Right lobe of liver (tissue), 6 donors: ENCODE results near the gene CALU. TPM values are rescaled to one million over a fixed set of nuclear protein-coding genes. Genes with fewer than 3 reads are reported as not detected.

Experiments
- ATAC-seq, 4 donors: fragments of 200-7000 bp; cut with Tn5 transposase; one replicate each; pipeline ENCODE4 v1.9.1; 2020; ENCODE audit warnings: mild to moderate bottlenecking in 4 of 4, moderate library complexity in 4 of 4
- DNase-seq, 3 donors: peaks; one replicate each; pipeline ENCODE4 v3.0.0-alpha.2; 2020
- H3K27ac ChIP-seq, 3 donors: fragments of 200-600 bp; one replicate each; pipeline ENCODE4 v1.8.0; 2022
- H3K27me3 ChIP-seq, 2 donors: fragments of 200-600 bp; one replicate each; pipeline ENCODE4 v1.8.0; 2022
- H3K36me3 ChIP-seq, 4 donors: fragments of 200-600 bp; sonication (generic) in 1 of 4; one replicate each; pipeline versions ENCODE4 v1.5.1 to v1.8.0; 2017 to 2022; ENCODE audit warnings: control low read depth in 1 of 4
- H3K4me1 ChIP-seq, 4 donors: fragments of 200-600 bp; sonication (generic) in 1 of 4; one replicate each; pipeline versions ENCODE4 v1.5.1 to v1.8.0; 2017 to 2022; ENCODE audit warnings: control low read depth in 1 of 4
- H3K4me3 ChIP-seq, 3 donors: fragments of 200-600 bp; one replicate each; pipeline ENCODE4 v1.8.0; 2022
- H3K9me3 ChIP-seq, 4 donors: fragments of 200-600 bp; sonication (generic) in 1 of 4; one replicate each; pipeline versions ENCODE4 v1.5.1 to v1.8.0; 2017 to 2022; ENCODE audit warnings: control low read depth in 1 of 4
- POLR2A ChIP-seq: fragments of 450-650 bp; IDR thresholded peaks from one replicate; pipeline ENCODE4 v1.6.1; 2017; ENCODE audit warnings: antibody characterized with exemption, mild to moderate bottlenecking
- WGBS: methylation state at CpG from one replicate; pipeline ENCODE4 v1.1.6; 2018; ENCODE audit warnings: low coverage, low lambda C conversion rate; ENCODE audit not compliant: insufficient coverage; ENCODE audit errors: missing lambda C conversion rate; 5-methylcytosine and 5-hydroxymethylcytosine counted together
- intact Hi-C, 2 donors: fragments of 100-400 bp; cut with DNase I; formaldehyde crosslinking; loops; one replicate each; pipeline versions ENCODE4 v1.11.2 to v1.14.1; 2022
- total RNA-seq, 6 experiments: library from RNA; depleted of rRNA in 2 of 6; stranded (reverse); fragments of >200 nt in 2 of 6; fragmentation: NEBNext Ultra II Directional in 3 of 6; extraction: Animal tissue kit (Norgen Biotek cat#: 25700) in 3 of 6; gene quantifications; one replicate each; pipeline versions ENCODE4 v1.1.0 to v1.2.4, GENCODE V29; 2016 to 2023
- TF ChIP-seq, protein P1 (sequence below), 4 donors: fragments of 200-600 bp in 3 of 4; fragments of 450-650 bp in 1 of 4; IDR thresholded peaks; one replicate each; pipeline versions ENCODE4 v1.5.1 to v1.8.0; 2016 to 2022; ENCODE audit warnings: antibody characterized with exemption in 4 of 4, mild to moderate bottlenecking in 2 of 4
- donor health status: DM: no; HTN: yes; CAD: no.
- donor health status: DM: no; HTN: no; CAD: no.
- donor health status: DM: no; HTN: no; CAD: no.
- donor health status: DM: no; HTN: yes; CAD: no.
- donor health status: DM: no; HTN: yes; CAD: no.

The CALU gene
- total RNA-seq, 6 experiments from 2014 or later = 25.4 to 48.3 (median 42.1) TPM

DNA sequence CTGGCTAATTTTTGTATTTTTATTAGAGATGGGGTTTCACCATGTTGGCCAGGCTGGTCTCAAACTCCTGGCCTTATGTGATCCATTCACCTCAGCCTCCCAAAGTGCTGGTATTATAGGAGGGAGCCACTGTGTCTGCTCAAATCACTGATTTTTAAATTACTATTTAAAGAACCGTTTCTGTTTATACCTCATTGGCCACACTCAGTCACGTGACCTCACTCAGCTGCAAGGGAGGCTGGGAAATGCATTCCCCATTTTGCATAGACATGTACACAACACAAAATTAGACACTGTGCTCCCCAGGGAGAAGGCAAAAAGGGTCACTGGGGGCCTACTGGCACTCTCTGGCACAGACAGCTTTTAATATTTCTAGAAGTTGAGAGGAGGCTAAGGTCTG is 13.6 kb upstream of the CALU start:
- 92% methylated on average over 2 of the region's 2 CpGs for WGBS

DNA sequence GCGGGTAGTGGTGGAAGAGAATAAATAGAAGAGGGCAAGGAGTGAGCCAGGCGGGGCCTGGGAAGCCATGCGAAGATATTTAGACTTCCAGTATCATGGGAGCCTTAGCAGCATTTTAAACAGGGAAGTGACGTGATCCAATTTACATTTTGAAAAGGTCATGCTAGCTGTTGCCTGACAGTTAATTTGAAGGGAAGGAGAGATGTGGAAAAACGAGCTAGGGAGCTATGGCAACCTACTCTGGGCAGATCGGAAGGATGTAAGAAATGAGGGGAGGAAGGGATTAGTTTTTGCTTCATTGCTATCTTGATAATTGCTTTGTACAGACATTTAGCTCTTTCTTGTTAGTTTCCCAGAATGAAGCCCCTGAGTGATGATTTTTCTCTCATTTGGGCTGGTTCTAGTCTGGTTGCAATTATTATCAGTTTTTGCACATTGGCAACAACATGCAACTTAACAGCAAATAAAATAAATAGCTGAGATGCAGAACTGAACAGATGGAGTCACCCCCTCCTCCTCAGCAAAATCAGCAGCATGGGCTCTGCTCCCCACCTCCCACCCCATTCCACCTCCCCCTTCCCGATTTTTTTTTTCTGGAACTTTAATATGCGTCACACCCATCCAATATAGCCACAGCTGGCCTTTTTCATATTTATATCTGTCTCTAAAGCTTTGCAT is 13.0 kb upstream of the CALU start:
- H3K27me3 ChIP-seq = no peaks in the 10 kb centered on the region
- ATAC-seq = no peak
- H3K9me3 ChIP-seq = no peaks in the 10 kb centered on the region
- intact Hi-C loops = no loop called here
- H3K36me3 ChIP-seq = no peaks in the 10 kb centered on the region
- no peak overlapping the region for H3K27ac ChIP-seq
- 83% methylated on average over 8 of the region's 8 CpGs for WGBS
- no peaks in the 10 kb centered on the region for H3K4me1 ChIP-seq
- H3K4me3 ChIP-seq = no peak overlapping the region
- no peak for DNase-seq
- TF ChIP-seq, protein P1, sequence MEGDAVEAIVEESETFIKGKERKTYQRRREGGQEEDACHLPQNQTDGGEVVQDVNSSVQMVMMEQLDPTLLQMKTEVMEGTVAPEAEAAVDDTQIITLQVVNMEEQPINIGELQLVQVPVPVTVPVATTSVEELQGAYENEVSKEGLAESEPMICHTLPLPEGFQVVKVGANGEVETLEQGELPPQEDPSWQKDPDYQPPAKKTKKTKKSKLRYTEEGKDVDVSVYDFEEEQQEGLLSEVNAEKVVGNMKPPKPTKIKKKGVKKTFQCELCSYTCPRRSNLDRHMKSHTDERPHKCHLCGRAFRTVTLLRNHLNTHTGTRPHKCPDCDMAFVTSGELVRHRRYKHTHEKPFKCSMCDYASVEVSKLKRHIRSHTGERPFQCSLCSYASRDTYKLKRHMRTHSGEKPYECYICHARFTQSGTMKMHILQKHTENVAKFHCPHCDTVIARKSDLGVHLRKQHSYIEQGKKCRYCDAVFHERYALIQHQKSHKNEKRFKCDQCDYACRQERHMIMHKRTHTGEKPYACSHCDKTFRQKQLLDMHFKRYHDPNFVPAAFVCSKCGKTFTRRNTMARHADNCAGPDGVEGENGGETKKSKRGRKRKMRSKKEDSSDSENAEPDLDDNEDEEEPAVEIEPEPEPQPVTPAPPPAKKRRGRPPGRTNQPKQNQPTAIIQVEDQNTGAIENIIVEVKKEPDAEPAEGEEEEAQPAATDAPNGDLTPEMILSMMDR (IDR thresholded peaks at IDR 0.05) = no peak
- no peak for TF ChIP-seq POLR2A

More for the DNA sequence above, 13.6 kb upstream of the CALU start:
- Histone ChIP-seq H3K27me3 (no peaks in the 10 kb centered on the region), H3K36me3 (no peaks in the 10 kb centered on the region), H3K4me3 (no peak overlapping the region), H3K4me1 (no peaks in the 10 kb centered on the region), H3K9me3 (no peaks in the 10 kb centered on the region), H3K27ac (no peak overlapping the region)
- DNase-seq (no peak), ATAC-seq (no peak)
- TF ChIP-seq POLR2A = no peak
- TF ChIP-seq, protein P1 (IDR thresholded peaks at IDR 0.05) = no peak
- intact Hi-C loops = no loop called here

DNA sequence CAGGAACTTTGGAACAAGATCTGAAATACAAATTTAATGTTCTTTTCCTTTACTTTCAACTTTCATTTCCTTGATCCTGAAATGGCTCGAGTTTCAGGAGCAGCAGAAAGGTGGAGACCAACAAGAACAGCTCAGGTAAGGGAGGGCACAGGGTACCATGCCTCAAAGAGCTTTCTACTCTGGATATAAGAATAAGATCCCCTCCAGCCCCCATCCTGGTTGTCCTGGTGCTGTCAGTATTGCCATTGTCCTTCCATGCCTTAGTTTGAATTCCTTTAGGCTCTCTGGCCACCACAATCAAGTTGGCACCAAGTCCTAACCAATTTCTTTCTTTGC is 12.5 kb upstream of the CALU start:
- H3K4me1 ChIP-seq = no peaks in the 10 kb centered on the region
- no peak overlapping the region for H3K27ac ChIP-seq
- intact Hi-C loops = no loop called here
- DNase-seq (no peak), ATAC-seq (no peak)
- no peak for TF ChIP-seq POLR2A
- TF ChIP-seq, protein P1 (IDR thresholded peaks at IDR 0.05) = no peak
- 30% methylated on average over 1 of the region's 1 CpG for whole genome bisulfite sequencing
- H3K4me3 ChIP-seq = no peak overlapping the region
- H3K27me3 ChIP-seq = no peaks in the 10 kb centered on the region
- H3K36me3 ChIP-seq = no peaks in the 10 kb centered on the region
- H3K9me3 ChIP-seq = no peaks in the 10 kb centered on the region

DNA sequence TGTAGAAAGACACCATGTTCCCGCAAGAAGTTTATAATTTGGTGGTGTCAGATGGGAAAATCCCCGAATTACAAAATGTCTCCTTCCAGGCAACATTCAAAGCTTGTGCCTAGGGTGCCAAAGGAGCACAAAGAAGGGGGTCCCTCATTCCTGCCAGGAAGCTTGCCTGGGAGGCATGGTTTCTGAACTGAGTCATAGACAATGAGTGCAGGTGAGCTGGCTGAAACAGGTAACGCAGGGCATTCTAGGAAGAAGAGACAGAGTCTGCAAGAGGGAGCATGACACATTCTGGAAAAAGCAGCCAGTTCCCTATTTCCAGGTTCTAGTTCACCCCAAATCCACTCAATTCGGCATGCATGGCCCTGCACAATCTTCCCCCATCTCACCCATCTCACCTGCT is 11.9 kb upstream of the CALU start:
- DNase-seq (no peak), ATAC-seq (no peak)
- WGBS = 72% methylated on average over 3 of the region's 4 CpGs
- Histone ChIP-seq H3K27ac (no peak overlapping the region), H3K4me1 (no peaks in the 10 kb centered on the region), H3K36me3 (no peaks in the 10 kb centered on the region), H3K27me3 (no peaks in the 10 kb centered on the region), H3K9me3 (no peaks in the 10 kb centered on the region), H3K4me3 (no peak overlapping the region)
- TF ChIP-seq POLR2A = no peak
- intact Hi-C loops = no loop called here

DNA sequence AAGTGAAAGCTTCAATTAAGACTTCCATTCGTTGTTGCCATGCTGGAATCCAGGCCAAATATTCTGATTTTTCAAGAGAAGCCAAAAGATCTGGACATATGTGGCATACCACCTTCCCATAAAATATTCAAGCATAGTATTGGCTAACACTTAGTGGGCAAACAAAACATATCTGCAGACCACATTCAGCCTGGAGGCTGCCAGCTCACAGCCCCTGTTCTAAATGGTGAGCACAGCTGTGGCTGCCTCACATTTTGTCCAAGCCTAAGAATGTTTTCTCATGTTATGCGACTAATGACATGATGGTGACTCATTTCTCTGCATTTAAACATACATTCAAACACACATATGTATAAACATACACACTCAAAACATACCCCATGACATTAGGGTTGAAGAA is 10.6 kb upstream of the CALU start:
- TF ChIP-seq POLR2A = no peak
- Histone ChIP-seq H3K36me3 (no peaks in the 10 kb centered on the region), H3K4me1 (no peaks in the 10 kb centered on the region), H3K27me3 (no peaks in the 10 kb centered on the region), H3K27ac (no peak overlapping the region), H3K4me3 (no peak overlapping the region), H3K9me3 (no peaks in the 10 kb centered on the region)
- ATAC-seq = no peak
- WGBS = 52% methylated on average over 2 of the region's 2 CpGs
- intact Hi-C loops = no loop called here
- DNase-seq = no peak

DNA sequence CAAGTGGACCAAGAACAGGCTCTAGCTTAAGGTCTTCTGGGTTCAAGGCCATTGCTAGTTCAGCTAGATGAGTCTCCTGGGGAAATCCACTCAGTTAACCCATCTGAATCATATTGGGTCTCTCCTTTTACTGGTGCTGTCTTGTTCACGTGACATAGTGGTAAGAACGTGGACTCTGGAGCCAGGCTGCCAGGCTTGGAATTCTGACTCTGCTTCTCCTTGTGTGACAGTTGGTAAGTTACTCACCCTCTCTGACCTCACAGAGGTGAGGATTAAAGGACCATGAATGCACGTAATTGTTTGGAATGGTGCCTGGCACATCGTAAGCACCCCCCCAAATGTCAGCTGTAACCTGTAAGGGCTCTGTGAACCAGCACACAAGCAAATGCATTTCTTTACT is 9.7 kb upstream of the CALU start:
- WGBS = 92% methylated on average over 2 of the region's 4 CpGs
- no peak overlapping the region for H3K4me3 ChIP-seq
- no peaks in the 10 kb centered on the region for H3K4me1 ChIP-seq
- no peaks in the 10 kb centered on the region for H3K9me3 ChIP-seq
- DNase-seq = no peak
- intact Hi-C loops = no loop called here
- ATAC-seq = no peak
- TF ChIP-seq POLR2A = no peak
- TF ChIP-seq, protein P1 (IDR thresholded peaks at IDR 0.05) = no peak
- no peaks in the 10 kb centered on the region for H3K27me3 ChIP-seq
- H3K36me3 ChIP-seq = no peaks in the 10 kb centered on the region
- H3K27ac ChIP-seq = no peak overlapping the region
